Endothelial cell of hepatic sinusoid (primary cell): ENCODE data around the gene ITGA11.

Experiments used
- in situ Hi-C: cut with HindIII; loops from 2 replicates; pipeline ENCODE4 v1.10.0; 2017; ENCODE audit warnings: low sequenced_read_pairs

Gene ITGA11

DNA sequence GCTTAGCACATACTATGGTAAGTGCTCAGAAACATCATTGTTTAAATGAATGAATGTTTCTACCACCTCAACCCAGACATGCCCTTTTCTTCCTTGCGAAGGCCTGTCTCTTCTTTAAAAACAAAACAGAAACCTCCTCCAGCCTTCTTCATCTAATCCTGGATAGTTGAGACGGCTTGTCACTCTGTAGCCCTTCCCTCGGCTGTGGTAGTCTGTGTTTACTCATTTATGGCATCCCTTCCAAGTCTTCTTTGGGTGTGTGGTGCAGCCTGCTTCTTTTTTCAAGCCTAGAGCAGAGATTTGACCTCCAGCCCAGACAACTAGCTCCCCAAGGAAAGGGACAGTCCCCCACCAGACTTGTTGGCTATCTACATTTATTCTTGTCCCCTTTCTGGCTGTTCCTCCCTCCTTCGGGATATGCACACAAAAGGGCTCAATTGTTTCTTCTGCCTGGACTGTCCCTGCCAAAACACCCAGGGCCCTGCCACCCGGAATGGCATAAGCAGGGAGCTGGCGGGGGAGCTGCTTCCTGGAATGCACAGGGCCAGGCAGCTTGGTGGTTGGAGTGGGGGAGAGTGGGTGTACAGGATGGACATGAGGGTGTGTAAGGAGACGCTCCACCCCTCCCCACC, 67.8 kb downstream of the ITGA11 start:
- in situ Hi-C loops: no loop called here

DNA sequence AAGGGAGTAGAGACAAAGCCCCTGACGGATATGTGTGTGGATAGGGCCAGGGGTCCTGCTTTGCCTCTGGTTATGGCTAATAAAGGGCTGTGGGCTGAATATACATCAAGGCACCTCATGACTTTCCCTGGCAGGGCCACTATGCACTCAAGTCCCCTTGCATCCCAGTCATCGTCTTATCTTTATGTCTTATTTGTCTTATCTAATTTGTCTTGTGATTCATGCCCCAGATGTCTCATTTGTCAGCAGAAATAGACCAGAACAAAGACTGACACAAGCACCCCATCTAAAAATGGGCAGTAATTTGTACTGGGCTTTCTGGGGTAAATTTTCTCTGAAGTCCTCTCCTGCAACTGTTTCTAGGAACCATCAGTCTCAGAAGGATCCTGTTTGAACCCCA, 68.6 kb downstream of the ITGA11 start:
- in situ Hi-C loops: no loop called here

DNA sequence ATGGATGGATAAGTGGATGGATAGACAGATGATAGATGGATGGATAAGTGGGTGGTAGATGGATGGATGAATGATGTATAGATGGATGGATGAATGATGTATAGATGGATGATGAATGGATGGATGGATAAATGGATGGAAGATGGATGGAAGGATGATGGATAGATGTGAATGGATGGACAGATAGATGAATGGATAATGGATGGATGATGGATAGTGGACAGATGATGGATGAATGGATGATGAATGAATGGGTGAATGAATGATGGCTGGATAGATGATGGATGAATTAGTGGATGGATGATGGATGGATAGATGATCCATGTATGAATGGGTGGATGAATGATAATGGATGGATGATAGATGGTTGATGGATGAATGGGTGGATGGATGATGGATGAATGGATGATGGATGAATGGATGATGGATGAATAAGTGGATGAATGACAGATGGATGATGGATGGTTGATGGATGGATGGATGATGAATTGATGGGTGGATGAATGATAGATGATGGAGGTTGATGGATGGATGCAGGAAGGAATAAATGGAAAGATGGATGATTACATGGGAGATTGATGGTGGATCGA, 69.3 kb downstream of the ITGA11 start:
- in situ Hi-C loops: no loop called here

DNA sequence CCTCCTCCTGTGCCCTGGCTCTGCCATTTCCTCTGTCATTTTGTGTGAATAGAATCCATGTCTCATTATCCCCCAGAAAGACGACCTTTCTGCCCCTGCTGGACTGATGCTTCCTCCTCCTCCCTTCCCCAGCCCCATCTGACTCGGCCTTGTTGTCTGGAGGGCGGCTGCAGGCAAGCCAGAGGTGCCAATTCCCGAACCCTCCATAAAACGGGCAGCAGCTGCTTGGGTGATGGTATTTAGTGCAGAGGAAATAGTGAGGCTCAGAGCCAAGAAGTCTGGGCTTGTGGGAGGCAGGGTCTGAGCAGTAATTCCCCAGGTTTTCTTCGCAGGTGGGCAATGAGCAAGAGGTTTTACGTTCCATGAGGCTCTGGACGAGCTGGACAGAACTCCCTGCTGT, 71.2 kb downstream of the ITGA11 start:
- in situ Hi-C loops: no loop called here

DNA sequence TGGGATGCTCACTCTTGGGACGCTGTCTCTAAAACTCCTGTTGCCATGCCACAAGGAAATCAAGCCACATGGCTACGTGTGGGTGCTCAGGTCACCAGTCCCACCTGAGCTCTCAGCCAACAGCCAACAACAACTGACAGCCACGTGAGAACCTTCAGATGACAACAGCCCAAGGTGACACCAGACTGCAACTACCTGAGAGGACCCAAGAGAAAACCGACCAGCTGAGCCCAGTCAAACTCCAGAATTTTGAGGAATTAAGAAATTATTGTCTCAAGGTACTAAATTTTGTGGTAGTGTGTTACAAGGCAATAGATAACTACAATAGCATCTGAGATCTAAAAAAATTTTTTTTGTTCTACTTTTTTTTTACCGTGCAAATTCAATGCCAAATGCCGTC, 75.2 kb downstream of the ITGA11 start:
- in situ Hi-C loops: loop anchor here (5.0 kb wide), 1 partner anchor 59 kb away; no protein-coding TSS in a partner anchor

DNA sequence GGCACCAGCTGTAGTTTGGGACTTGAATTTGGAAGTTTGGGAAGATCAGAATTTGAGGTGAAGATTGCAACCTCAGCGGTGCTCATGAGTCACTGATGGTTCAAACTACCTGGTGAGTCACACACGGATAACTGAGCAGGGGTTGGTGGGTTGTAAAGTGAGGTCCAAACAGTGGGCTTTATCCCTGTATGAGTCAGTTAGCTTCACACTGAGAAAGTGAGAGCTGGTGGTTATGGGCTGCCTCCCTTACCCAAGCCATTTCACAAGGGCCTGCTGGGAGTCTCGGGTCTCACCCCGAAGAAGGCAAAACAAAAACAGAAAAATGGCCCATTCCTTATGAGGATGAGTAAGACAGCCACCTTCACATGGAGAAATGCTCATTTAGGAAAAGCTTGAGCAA, 77.0 kb downstream of the ITGA11 start:
- in situ Hi-C loops: loop anchor here (5.0 kb wide), 1 partner anchor 58 kb away; no protein-coding TSS in a partner anchor

DNA sequence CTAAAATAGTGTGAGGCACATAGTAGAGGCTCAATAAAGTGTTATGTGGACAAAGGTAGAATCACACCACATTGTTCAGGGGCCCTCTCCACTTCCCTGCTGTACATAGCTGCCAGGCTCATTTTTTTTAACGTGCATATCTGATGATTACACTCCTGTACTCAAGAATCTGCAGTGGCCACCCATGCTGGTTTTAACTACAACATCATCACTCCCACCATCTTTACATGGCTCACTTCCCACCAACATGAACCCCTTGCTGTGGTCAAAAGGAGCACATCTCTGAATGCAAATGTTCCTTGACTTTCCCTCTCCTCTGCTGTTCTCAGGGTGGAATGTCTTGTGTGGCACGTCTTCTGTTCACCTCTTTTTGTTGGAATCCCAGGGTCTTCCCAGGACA, 77.7 kb downstream of the ITGA11 start:
- in situ Hi-C loops: no loop called here

DNA sequence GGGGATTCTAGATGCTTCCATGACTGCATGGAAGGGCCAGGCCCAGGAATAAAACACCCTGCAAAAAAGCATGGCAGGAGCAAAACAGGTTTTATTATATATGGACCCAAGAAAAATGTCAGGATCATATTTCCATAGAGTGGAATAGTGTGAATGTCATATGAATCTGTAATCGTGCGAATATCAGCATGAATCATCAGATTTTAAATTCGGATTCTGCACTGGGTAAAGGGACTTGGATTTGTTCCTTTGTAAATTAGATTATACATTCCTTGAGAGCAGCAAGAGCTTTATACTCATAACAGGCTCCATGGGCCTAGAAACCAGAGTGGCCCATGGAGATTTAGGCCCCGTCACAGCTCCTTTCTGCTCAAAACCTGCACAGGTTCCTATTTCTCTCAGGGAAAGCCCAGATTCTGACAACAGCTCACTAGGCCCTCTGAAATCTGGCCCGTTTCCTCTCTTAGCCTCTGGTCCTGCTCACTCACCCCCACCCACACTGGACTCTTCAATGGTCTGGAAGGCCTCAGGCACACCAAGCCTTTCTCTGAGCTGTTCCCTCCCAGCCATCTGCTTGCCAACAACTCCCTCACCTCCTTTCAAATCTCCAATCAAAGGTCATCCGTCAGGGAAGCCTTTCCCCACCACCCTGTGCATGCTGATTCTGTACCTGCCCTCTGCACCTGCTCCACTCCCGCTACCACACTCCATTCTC, 78.4 kb downstream of the ITGA11 start:
- in situ Hi-C loops: no loop called here

DNA sequence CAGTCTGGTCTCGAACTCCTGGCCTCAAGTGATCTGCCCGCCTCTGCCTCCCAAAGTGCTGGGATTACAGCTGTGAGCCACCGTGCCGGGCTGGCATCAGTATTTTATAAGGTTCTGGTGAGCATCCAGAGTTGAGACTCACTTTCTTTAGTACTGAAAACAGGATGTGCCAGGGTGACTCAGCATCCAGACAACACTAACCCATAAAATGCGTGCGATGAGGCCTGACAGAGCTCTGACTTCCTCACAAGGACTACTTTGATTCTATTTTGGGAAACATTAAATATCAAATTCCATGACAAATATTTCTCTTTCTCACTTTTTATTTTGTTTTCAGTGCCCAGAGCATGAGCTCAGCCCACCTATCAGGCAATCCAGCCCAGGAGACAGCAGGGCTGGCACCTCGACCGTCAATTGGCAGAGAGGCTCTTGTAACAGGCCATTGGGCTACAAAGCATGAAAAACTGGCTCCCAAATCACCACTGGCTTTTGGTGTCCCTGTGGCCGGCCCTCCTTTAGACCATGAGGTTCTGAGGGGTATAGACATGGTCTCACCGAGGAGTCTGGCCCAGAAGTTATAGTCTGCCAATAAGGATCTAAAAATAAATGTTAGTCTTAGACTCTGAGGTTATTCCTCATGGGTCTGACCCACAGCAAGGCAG, 79.4 kb downstream of the ITGA11 start:
- in situ Hi-C loops: no loop called here

DNA sequence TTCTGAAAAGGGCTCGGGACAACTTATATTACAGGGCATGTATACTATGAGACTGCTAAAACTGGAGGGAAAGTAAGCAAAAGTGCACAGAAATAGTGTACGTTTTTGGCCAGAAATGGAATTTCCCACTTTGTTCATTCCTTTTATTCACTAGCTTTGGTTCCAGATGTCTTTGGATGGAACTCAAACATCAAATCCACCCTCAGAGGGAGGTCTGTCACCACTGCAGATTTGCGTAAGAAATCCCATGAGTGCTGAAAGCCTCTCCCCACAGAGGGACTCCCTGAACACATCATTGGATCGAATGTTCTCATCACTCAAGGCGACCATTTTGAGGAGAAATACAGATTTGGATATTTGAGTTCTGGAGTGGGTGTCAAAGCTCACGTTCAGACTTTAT, 82.8 kb downstream of the ITGA11 start:
- in situ Hi-C loops: no loop called here

DNA sequence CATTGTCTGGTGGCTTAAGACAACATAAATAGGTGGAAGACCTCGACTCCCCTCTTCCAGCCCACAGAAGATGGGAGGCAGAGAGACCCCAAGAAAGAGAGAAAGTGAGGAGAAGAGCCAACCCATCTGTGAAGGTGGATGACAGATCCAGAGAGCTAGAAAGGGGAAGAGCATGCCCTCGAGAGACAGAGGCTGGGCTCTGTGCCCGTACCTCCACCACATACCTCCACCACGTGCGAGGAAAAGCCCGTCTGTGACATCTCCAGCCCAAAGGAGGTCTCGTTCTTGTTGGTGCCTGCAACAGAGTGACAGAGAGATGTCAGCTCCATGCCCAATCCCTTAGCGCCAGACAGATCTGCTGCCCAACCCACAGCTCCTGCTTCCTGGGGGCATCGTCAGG, 83.4 kb downstream of the ITGA11 start:
- in situ Hi-C loops: no loop called here

DNA sequence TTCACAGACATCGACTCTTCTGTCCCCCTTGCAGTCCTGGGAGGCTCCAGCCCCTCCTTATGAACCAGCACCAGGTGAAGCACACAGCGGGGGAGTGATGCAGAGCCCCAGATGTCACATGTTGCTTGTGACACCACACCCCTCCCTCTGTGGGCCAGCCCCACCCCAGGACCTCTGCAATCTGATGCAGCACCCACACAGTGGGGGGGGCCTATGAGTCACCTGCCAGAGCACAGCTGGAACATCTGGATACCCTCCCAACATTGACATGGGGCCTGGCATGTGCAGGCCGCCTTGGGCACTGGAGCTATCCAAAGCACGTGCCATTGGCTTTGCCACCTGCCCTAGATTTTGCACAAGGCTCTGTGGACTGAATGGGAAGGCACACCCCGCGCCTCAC, 83.9 kb downstream of the ITGA11 start:
- in situ Hi-C loops: no loop called here

DNA sequence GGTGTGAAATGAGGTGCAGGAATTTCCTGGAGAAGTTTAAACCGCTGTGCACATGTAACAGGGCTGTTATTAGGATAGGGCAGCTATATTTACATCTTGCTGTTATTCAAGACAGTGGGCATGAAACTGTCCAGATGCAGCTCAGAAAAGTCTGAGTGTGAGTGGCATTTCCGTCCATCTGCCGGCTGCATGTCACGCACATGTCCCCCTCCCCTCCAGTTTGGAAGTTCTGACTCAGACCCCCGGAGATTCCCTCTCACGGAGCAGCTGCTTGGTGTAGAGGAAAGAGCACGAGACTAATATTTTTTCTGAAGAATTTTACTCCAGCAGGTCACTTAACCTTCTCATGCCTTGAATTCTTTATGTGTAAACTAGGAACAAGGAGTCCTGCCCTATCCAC, 84.6 kb downstream of the ITGA11 start:
- in situ Hi-C loops: no loop called here

DNA sequence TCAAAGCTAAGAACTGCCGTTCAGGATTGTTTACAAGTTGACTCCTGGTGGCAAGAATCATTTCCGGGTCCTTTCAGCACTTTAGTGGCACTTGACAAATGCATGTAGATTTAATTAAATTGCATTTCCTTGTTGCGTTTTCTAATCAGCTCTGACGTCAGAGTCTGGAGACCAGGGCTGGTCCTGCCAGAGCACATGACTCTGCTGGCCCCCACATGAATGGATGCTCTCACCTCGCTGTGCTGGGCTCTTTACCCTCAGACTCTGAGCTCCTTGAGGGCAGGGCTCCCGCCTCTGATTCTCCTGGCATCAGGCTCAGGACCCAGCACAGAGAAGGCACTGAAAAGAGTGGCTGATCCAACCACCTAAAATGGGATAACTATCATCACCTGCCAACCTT, 85.0 kb downstream of the ITGA11 start:
- in situ Hi-C loops: no loop called here

DNA sequence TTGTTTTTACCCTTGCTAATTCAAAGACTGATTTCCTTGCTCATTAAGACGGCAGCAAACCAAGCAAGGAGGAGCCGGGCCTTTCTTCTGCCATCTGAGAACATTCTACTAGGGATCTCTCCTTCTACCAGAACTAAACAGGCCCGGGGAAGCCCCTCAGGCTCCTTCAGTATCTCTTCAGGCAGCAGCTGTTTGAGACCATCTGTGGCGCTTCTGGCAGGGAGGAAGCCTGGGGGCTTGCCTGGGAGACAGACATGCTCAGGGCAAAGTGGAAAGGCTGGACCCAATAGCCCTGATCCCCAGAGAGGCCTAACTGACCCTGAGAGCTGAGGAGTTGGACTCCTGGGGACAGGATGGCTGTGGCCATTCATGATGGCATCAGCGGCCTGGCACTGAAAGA, 86.5 kb downstream of the ITGA11 start:
- in situ Hi-C loops: no loop called here

DNA sequence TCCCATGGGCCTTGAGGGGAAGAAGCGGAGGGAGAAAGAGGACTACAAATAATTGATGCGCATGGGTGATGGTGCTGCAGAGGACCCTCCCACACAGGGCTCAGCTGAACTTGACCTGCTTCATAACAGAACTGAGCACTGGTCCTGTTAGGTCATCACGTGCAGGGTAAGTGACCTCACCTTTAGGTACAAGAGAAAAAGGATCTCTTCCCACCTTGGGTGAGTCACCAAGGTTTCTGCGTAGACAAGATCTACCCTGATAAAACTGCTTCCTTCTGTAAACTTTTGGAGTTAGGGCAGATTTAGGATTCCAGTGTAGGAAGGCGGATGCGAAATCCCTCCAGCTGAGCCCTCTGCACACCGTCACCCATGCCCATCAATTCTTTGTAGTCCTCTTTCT, 87.4 kb downstream of the ITGA11 start:
- in situ Hi-C loops: loop anchor here (5.0 kb wide), 1 partner anchor 72 kb away; no protein-coding TSS in a partner anchor

DNA sequence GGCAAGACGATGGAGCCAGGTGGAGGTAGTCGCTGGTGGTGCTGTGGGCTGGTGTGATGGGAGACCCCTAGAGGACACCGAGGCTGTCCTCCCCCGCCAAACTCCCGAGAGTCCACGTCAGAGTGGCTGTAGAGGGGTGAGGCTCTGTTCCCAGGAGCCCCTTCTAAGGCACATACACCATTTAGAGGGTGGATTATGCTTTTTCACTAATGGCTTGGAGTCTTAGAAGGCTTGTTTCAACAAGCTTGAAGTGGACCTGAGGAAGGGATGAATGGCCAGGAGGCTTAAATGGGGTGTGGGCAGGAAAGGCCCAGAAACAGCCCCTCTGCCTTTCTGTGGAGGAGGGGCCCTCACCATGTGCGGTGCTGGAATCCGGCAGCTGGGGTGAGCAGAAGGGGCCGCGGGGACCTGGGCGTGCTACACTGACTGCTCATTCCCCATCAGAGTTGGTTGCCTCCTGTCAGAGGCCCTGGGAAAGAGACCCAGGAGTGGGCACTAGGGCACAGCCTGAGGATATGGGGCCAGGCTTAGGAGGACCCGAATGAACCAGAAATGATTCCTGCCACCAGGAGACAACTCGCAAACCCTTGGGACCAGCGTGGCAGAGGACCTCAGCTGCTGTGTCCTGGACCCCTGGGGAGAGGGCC, 88.3 kb downstream of the ITGA11 start:
- in situ Hi-C loops: loop anchor here (5.0 kb wide), 1 partner anchor 71 kb away; no protein-coding TSS in a partner anchor

DNA sequence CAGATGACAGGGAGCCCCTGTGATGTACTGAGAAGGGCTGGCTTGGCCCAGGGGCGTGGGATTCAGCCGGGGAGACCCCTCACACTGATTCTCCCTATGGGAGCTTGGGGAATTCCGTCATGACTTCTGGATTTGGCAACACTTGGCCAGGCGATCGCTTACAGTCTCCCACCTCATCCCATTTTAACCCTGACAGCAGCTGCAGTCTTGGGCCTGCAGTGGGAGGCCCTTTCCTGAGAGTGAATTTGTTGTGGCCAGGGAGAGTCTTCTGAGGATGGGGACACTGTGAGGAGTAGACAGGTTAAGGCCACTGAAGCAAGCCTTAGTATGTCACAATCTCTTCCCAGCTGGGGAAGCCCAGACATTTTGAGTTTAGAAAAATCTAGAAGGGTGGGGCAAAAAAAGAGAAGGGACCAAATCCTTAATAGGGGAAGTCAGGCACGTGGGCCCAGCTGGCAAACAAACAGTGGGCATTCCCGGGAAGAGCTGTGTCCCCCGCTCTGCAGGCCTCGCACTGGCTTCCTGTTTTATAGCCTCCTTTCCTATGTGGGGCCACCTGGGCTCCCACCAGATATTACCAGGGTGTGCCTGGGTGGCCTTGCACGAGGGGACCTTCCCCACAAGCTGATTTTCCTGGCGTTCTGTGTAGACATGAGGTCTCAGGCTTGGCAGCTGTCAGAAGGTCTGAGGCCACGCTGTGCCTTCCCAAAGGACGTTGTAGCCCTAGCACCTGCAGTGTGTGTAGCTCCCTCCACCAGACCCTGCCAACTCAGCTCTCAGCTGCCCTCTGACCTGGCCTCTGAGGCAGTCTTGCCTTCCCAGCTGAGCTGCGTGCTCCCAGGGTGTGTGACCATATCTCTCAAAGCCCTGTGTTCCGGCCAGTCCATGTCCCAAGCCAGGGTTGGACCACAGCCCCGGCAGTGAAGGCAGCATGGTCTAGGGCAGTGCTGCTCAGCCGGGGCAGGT, 89.9 kb downstream of the ITGA11 start:
- in situ Hi-C loops: loop anchor here (5.0 kb wide), 1 partner anchor 70 kb away; no protein-coding TSS in a partner anchor

DNA sequence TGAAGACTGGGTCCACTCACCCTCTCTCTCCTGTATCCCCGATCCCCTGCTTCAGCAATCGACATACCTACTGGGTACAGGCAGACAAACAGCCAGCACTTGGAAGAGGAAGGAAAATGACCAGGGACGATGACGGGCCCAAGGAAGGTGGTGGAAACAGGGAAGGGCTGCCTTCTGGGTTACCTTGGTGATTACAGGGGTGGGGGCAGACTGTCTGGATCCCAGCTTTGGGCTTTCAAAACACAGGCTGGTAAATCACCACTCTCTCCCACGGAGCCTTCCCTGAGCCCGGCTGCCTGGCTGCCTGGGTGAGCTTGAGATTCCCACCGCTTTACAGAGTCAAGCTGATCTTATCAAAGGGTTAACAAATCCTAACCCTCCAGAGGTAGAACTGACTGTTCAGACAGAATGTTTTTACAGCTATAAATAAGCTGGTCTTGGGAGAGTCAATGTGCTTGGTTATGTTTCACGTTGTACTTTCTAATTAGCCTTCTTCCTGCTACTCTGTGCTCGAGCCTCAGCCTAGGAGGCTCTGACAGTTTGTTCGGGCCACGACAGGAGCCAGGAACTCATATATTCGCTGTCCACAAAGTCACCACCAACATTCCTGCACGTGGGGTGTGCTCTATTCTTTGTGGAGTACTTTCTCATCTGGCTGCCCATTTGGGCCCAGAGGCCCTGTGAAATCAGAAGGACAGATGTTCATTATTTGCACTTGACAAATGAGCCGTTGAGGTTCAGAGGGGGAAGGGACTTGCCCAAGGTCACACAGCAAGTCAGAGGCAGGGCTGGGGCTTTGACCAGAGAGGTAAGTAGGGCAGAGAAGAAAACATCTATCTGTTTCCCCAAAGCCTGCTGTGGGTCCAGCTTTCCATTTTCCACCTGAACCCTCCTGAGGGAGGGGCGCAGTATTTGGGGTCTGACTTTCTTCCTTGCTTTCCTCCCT, 91.0 kb downstream of the ITGA11 start:
- in situ Hi-C loops: loop anchor here (5.0 kb wide), 1 partner anchor 69 kb away; no protein-coding TSS in a partner anchor
